CD4-positive, alpha-beta memory T cell (primary cell): ENCODE results near the gene PPP2R3A. TPM values are rescaled to one million over a fixed set of nuclear protein-coding genes. Genes with fewer than 3 reads are reported as not detected.

Experiments
- CTCF ChIA-PET: fragments of 350-600 bp; sonication (Branson Sonifier 250); formaldehyde crosslinking; loops from one replicate; lab custom pipeline; 2021; ENCODE audit warnings: inconsistent platforms; ENCODE audit not compliant: partially characterized antibody; lab: Charles Lee
- POLR2A ChIA-PET: fragments of 350-600 bp; sonication (Branson Sonifier 250); formaldehyde crosslinking; loops from one replicate; lab custom pipeline; 2021; ENCODE audit not compliant: partially characterized antibody; lab: Charles Lee
- DNase-seq, 5 donors: peaks; one replicate each; pipeline versions ENCODE4 v3.0.0 to v3.0.0-alpha.2; 2020 to 2022; ENCODE audit warnings: mixed read lengths in 1 of 5
- H3K27ac ChIP-seq: one replicate; pipeline ENCODE4 v1.7.0; 2013; ENCODE audit warnings: low read depth, low read length
- H3K27me3 ChIP-seq: 2 replicates; pipeline ENCODE4 v1.7.0; 2013; ENCODE audit warnings: mild to moderate bottlenecking, low read length, moderate library complexity; ENCODE audit not compliant: insufficient read depth
- H3K36me3 ChIP-seq: 2 replicates; pipeline ENCODE4 v1.7.0; 2013; ENCODE audit warnings: mild to moderate bottlenecking, low read length, moderate library complexity; ENCODE audit not compliant: insufficient read depth
- H3K4me1 ChIP-seq: 2 replicates; pipeline ENCODE4 v1.7.0; 2013; ENCODE audit warnings: mild to moderate bottlenecking, low read length, moderate library complexity; ENCODE audit not compliant: insufficient read depth
- H3K4me3 ChIP-seq, 2 donors: one replicate each; pipeline ENCODE4 v1.7.0; 2013; ENCODE audit warnings: low read length in 2 of 2, mild to moderate bottlenecking in 1 of 2
- H3K9me3 ChIP-seq, 2 donors: one replicate each; pipeline ENCODE4 v1.7.0; 2013; ENCODE audit warnings: low read length in 2 of 2, control low read depth in 1 of 2; ENCODE audit not compliant: control insufficient read depth in 1 of 2
- H3K27ac Mint-ChIP-seq, 7 donors: one replicate each; pipeline ENCODE4 v1.8.0; 2020 to 2021; ENCODE audit warnings: mixed read lengths in 7 of 7, mild to moderate bottlenecking in 6 of 7, inconsistent platforms in 3 of 7, moderate library complexity in 3 of 7
- H3K27me3 Mint-ChIP-seq, 2 donors: one replicate each; pipeline ENCODE4 v1.8.0; 2020 to 2021; ENCODE audit warnings: mixed read lengths in 2 of 2
- H3K36me3 Mint-ChIP-seq, 2 donors: one replicate each; pipeline ENCODE4 v1.8.0; 2020 to 2021; ENCODE audit warnings: mixed read lengths in 2 of 2, inconsistent platforms in 1 of 2, mild to moderate bottlenecking in 1 of 2
- H3K4me1 Mint-ChIP-seq, 4 donors: one replicate each; pipeline ENCODE4 v1.8.0; 2020 to 2021; ENCODE audit warnings: mixed read lengths in 4 of 4, mild to moderate bottlenecking in 1 of 4
- H3K4me3 Mint-ChIP-seq, 8 donors: one replicate each; pipeline ENCODE4 v1.8.0; 2020 to 2021; ENCODE audit warnings: mixed read lengths in 8 of 8, mild to moderate bottlenecking in 7 of 8, moderate library complexity in 6 of 8, inconsistent platforms in 3 of 8
- H3K9me3 Mint-ChIP-seq, 8 donors: one replicate each; pipeline ENCODE4 v1.8.0; 2020 to 2021; ENCODE audit warnings: mixed read lengths in 8 of 8, mild to moderate bottlenecking in 5 of 8, inconsistent platforms in 3 of 8, moderate library complexity in 1 of 8
- intact Hi-C: fragments of 100-400 bp; cut with micrococcal nuclease; formaldehyde crosslinking; loops from one replicate; pipeline ENCODE4 v1.15.1; 2023
- polyA plus RNA-seq, 2 donors: library from polyadenylated mRNA; unstranded; fragments of 300-500 nt; fragmentation: Illumina TruSeq; gene quantifications; one replicate each; pipeline ENCODE4 v1.2.3, GENCODE V29; 2021
- total RNA-seq, 2 experiments: library from RNA; stranded (reverse); gene quantifications; one replicate each; pipeline ENCODE4 v1.2.3, GENCODE V29; 2021

PPP2R3A gene
- total and polyA plus RNA-seq, 4 experiments from 2014 or later: 0.24 to 0.81 (median 0.25) TPM; not detected in 1

DNA sequence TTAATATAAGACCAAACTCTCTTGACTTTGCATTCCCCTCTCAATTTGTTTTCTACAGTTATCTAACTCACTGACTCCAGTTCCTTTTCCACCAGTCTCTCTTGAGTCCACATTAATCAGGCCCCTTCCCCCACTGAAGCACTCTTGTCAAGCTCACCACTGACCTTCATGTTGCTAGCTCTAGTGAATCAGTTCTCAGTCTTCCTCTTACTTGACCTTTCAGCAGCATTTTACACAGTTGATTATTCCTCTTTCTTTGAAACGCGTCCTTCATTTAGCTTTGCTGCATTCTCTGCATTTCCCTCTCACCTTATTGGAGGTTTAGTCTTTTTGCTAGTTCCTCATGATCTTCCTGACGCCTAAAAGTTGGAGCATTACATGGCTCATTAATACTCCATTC is 8.3 kb downstream of the PPP2R3A start:
- H3K27ac ChIP-seq: no peak overlapping the region
- H3K9me3 Mint-ChIP-seq: peaks cover 0 to 4% (median 0%) of the 10 kb centered on the region in 8 donors
- no peaks in the 10 kb centered on the region for H3K36me3 ChIP-seq
- H3K4me1 ChIP-seq: no peaks in the 10 kb centered on the region
- ChIA-PET POLR2A (interaction anchor here (0.5 kb wide), 1 partner anchor 9 kb away, joined by 3 read pairs; no protein-coding TSS in a partner anchor), CTCF (no interaction called here)
- no peak overlapping the region for H3K4me3 Mint-ChIP-seq
- H3K27me3 ChIP-seq: no peaks in the 10 kb centered on the region
- H3K36me3 Mint-ChIP-seq: no peaks in the 10 kb centered on the region
- H3K4me1 Mint-ChIP-seq: no peaks in the 10 kb centered on the region
- H3K27ac Mint-ChIP-seq: no peak overlapping the region
- H3K4me3 ChIP-seq: no peak overlapping the region
- intact Hi-C loops: no loop called here
- peaks cover 10 to 11% of the 10 kb centered on the region in 2 donors for H3K27me3 Mint-ChIP-seq
- H3K9me3 ChIP-seq: no peaks in the 10 kb centered on the region
- no peak for DNase-seq

DNA sequence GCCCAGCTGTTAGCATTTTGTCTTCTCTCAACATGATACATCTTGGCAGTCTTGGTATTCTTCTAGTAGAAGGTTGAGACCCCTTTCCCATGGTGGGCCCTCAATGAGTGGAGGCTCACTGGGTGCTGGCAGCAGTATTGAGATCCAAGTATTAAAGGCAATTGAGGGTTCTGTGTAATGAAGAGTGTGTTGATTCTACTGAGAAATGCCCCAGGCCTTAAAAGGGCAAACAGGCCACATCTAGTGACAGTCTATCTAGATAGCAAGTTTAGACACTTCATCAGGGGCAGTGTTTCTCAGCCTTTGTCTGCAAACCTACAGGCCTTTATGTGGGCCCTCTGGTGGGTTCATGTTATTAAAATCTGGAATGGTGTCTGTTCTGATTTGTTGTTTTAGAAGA is 9.5 kb downstream of the PPP2R3A start:
- POLR2A ChIA-PET: no interaction called here
- no peak for DNase-seq
- Mint-ChIP-seq H3K27ac (no peak overlapping the region), H3K27me3 (peaks cover 7% of the 10 kb centered on the region in 2 donors), H3K4me3 (no peak overlapping the region), H3K36me3 (no peaks in the 10 kb centered on the region), H3K4me1 (no peaks in the 10 kb centered on the region), H3K9me3 (peaks cover 0 to 3% (median 0%) of the 10 kb centered on the region in 8 donors)
- Histone ChIP-seq H3K27me3 (no peaks in the 10 kb centered on the region), H3K4me1 (no peaks in the 10 kb centered on the region), H3K36me3 (no peaks in the 10 kb centered on the region), H3K4me3 (no peak overlapping the region), H3K9me3 (no peaks in the 10 kb centered on the region), H3K27ac (no peak overlapping the region)
- intact Hi-C loops: no loop called here
- CTCF ChIA-PET: no interaction called here

DNA sequence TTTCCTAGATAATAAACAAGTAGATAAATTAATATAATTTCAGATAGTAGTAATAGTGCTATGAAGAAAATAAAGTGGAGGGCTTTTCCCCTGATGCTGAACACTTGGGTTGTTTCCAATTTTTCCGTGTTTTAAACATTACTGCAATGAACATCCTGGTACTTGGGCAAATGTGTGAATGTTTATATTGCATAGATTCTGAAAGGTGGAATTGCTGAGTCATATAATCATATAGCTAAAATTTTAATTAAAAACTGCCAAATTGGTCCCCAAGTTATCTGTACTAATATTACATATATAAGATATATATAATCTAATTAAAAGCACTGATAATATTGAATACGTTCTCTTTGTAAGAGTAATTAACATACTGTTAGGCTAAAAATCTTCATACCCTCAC is 10.0 kb downstream of the PPP2R3A start:
- intact Hi-C loops: no loop called here
- Mint-ChIP-seq H3K4me1 (no peaks in the 10 kb centered on the region), H3K27ac (no peak overlapping the region), H3K4me3 (no peak overlapping the region), H3K36me3 (no peaks in the 10 kb centered on the region), H3K9me3 (peaks cover 0 to 1% (median 0%) of the 10 kb centered on the region in 8 donors), H3K27me3 (peaks cover 5 to 6% of the 10 kb centered on the region in 2 donors)
- H3K9me3 ChIP-seq: no peaks in the 10 kb centered on the region
- no peaks in the 10 kb centered on the region for H3K27me3 ChIP-seq
- ChIA-PET CTCF (no interaction called here), POLR2A (no interaction called here)
- H3K36me3 ChIP-seq: no peaks in the 10 kb centered on the region
- no peak for DNase-seq
- no peak overlapping the region for H3K4me3 ChIP-seq
- H3K27ac ChIP-seq: no peak overlapping the region
- H3K4me1 ChIP-seq: no peaks in the 10 kb centered on the region

DNA sequence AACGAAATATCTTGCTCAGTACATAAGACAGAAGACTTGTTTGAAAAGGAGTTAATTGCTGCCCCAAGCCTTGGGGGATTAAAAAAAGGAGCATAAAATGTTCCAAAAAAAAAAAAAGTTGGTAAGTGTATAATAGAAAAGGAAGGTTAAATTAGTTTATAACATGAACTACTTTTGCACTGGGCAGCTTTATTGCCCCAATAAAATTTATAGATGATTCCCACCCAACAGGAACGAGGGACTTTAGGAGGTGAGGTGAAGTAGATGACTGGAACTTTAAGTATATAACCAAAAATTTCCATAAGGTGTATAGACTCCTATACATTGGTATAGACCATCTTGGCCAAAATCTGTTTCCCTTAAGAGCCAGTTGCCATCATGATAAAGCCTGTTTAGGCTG is 14.8 kb downstream of the PPP2R3A start:
- Mint-ChIP-seq H3K4me3 (no peak overlapping the region), H3K9me3 (no peaks in the 10 kb centered on the region), H3K36me3 (no peaks in the 10 kb centered on the region), H3K4me1 (no peaks in the 10 kb centered on the region), H3K27ac (no peak overlapping the region), H3K27me3 (peaks cover 2 to 12% of the 10 kb centered on the region in 2 donors)
- no peaks in the 10 kb centered on the region for H3K27me3 ChIP-seq
- no peaks in the 10 kb centered on the region for H3K4me1 ChIP-seq
- H3K4me3 ChIP-seq: no peak overlapping the region
- intact Hi-C loops: no loop called here
- no peak for DNase-seq
- POLR2A ChIA-PET: no interaction called here
- no peaks in the 10 kb centered on the region for H3K36me3 ChIP-seq
- no peaks in the 10 kb centered on the region for H3K9me3 ChIP-seq
- CTCF ChIA-PET: no interaction called here
- no peak overlapping the region for H3K27ac ChIP-seq

DNA sequence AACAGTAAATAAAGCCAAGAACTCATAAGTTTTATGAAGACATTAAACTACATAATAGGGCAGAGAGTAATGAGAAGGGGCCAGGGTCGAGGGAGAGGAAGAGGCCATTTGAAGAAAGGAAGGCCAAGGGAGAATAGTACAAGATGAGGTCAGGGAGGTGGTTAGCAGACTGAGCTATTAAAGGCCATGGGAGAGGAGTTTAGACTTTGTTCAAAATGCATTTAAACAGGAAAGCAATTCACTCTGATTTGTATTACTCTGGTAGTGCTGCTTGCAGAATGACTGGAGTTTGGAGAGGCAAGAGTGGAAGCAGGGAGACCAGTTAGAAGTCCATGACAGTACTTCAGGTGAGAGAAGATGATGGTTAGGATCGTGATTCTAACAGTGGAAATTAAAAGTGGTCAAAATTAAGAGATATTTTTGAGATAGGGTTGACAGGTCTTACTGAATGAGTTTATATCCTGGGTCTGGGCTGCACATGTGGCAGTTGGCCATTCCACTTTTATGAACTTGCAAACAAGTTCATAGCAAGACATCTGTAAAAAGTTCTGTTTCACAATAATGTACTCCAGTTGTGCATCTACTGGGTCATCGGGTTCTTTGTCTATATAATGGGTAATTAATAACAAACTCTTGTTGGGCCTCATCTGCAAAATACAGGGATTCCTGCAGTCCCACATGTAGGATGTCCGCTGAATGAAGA is 16.3 kb downstream of the PPP2R3A start:
- POLR2A ChIA-PET: no interaction called here
- Histone ChIP-seq H3K4me1 (no peaks in the 10 kb centered on the region), H3K9me3 (no peaks in the 10 kb centered on the region), H3K27me3 (no peaks in the 10 kb centered on the region), H3K4me3 (no peak overlapping the region), H3K27ac (no peak overlapping the region), H3K36me3 (no peaks in the 10 kb centered on the region)
- H3K36me3 Mint-ChIP-seq: no peaks in the 10 kb centered on the region
- CTCF ChIA-PET: no interaction called here
- intact Hi-C loops: no loop called here
- H3K4me1 Mint-ChIP-seq: no peaks in the 10 kb centered on the region
- H3K27ac Mint-ChIP-seq: no peak overlapping the region
- H3K9me3 Mint-ChIP-seq: no peaks in the 10 kb centered on the region
- peaks cover 2 to 10% of the 10 kb centered on the region in 2 donors for H3K27me3 Mint-ChIP-seq
- no peak for DNase-seq
- no peak overlapping the region for H3K4me3 Mint-ChIP-seq

DNA sequence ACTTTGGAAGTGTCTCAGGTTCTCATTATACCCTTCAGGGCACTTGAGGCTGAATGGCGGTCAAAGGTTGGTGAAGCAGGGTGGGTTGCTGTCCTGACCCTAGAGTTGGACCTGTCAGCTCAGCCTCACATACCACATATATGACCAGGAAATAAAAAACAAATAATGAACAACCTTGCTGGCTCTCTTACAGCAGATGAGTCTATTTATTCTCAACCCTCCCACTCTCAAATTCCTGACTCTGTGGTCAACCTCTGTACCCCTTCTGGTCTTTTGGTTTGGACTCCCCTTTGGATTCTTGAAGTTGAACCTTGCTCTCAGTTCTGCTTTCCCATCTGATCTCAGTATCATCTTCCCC is 16.9 kb downstream of the PPP2R3A start:
- Mint-ChIP-seq H3K4me1 (no peaks in the 10 kb centered on the region), H3K36me3 (no peaks in the 10 kb centered on the region), H3K9me3 (no peaks in the 10 kb centered on the region), H3K4me3 (no peak overlapping the region), H3K27ac (no peak overlapping the region), H3K27me3 (peaks cover 2 to 10% of the 10 kb centered on the region in 2 donors)
- Histone ChIP-seq H3K4me1 (no peaks in the 10 kb centered on the region), H3K27ac (no peak overlapping the region), H3K4me3 (no peak overlapping the region), H3K9me3 (no peaks in the 10 kb centered on the region), H3K36me3 (no peaks in the 10 kb centered on the region), H3K27me3 (no peaks in the 10 kb centered on the region)
- ChIA-PET POLR2A (no interaction called here), CTCF (no interaction called here)
- intact Hi-C loops: no loop called here
- DNase-seq: no peak

DNA sequence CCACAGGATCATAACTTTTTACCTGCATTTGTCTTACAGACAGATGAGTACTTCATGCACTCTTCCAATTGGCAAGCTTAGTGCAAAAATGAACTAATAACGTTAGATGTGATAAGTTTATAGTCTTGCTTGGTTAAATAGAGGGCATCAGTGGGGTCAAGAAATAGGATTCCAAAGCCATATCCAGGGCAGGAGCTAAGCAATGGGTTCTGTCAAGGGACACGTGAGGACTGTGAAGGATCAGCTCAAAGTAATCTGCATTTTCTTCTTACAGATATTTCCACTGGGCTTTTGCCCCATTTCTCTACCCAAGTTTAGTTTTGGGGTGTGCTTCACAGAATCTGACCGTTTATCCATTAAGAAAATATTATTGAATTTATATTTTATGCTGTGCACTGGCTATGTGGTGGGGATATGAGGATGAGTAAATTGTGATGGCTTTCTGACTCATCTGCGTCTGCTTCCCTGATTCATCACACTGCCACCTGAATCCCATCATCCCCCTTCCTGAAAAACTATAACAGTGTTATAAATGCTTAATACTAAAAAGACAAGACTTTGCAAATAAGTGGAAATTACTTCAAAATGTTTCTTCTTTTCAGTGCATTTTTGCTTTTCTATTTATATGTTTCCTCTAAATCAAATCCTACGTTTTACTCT is 17.5 kb downstream of the PPP2R3A start:
- POLR2A ChIA-PET: interaction anchor here (0.7 kb wide), 1 partner anchor 9 kb away, joined by 3 read pairs; no protein-coding TSS in a partner anchor
- Histone ChIP-seq H3K9me3 (no peaks in the 10 kb centered on the region), H3K4me3 (no peak overlapping the region), H3K4me1 (no peaks in the 10 kb centered on the region), H3K36me3 (no peaks in the 10 kb centered on the region), H3K27me3 (no peaks in the 10 kb centered on the region), H3K27ac (no peak overlapping the region)
- Mint-ChIP-seq H3K4me1 (no peaks in the 10 kb centered on the region), H3K9me3 (no peaks in the 10 kb centered on the region), H3K36me3 (no peaks in the 10 kb centered on the region), H3K27me3 (peaks cover 2 to 10% of the 10 kb centered on the region in 2 donors), H3K4me3 (no peak overlapping the region), H3K27ac (no peak overlapping the region)
- CTCF ChIA-PET: no interaction called here
- no peak for DNase-seq
- intact Hi-C loops: no loop called here
